Measurements from ENCODE around the gene WDR93.

WDR93 gene

GRCh38 chr15:89652666-89653065, 37.9 kb upstream of the WDR93 start:
- Histone ChIP-seq H3K9ac (ENCODE audit: low read depth, low read length) (no peak overlapping the region), H3K4me3 (ENCODE audit: low read length) (no peak overlapping the region), H3K9me3 (replicated peaks; ENCODE audit: low read length) (no peaks in the 10 kb centered on the region), H3K36me3 (ENCODE audit: insufficient read depth, low read length) (peaks cover 17% of the 10 kb centered on the region), H3K4me2 (ENCODE audit: low read length) (no peak overlapping the region), H3K4me1 (ENCODE audit: control insufficient read depth, insufficient read depth, low read length) (peaks cover 22% of the 10 kb centered on the region), H3K27me3 (ENCODE audit: control insufficient read depth, insufficient read depth, low read length) (no peaks in the 10 kb centered on the region)

DNA sequence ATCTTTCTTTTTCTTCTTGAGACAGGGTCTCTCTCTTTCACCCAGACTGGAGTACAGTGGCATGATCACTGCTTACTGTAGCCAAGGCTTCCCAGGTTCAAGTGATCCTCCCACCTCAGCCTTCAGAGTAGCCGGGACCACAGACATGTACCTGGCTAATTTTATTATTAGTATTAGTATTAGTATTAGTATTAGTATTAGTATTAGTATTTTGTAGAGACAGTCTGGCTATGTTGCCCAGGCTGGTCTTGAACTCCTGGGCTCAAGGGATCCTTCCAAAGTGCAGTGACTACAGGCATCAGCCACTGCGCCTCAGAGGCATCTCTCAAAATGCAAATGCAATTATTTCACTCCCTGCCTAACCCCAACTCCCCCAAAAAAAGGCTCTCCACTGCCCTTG, 37.0 kb upstream of the WDR93 start:
- H3K4me2 ChIP-seq (ENCODE audit: low read length): no peak overlapping the region
- H3K27me3 ChIP-seq (ENCODE audit: control insufficient read depth, insufficient read depth, low read length): no peaks in the 10 kb centered on the region
- H3K4me3 ChIP-seq (ENCODE audit: low read length): no peak overlapping the region
- H3K9ac ChIP-seq (ENCODE audit: low read depth, low read length): no peak overlapping the region
- no peaks in the 10 kb centered on the region for H3K9me3 ChIP-seq (replicated peaks; ENCODE audit: low read length)
- H3K36me3 ChIP-seq (ENCODE audit: insufficient read depth, low read length): peaks cover 14% of the 10 kb centered on the region
- H3K4me1 ChIP-seq (ENCODE audit: control insufficient read depth, insufficient read depth, low read length): peaks cover 22% of the 10 kb centered on the region

GRCh38 chr15:89654301-89654761, 36.3 kb upstream of the WDR93 start:
- Histone ChIP-seq H3K36me3 (ENCODE audit: insufficient read depth, low read length) (peaks cover 12% of the 10 kb centered on the region), H3K9me3 (replicated peaks; ENCODE audit: low read length) (no peaks in the 10 kb centered on the region), H3K9ac (ENCODE audit: low read depth, low read length) (peak overlapping the region; percentile 91), H3K27me3 (ENCODE audit: control insufficient read depth, insufficient read depth, low read length) (no peaks in the 10 kb centered on the region), H3K4me3 (ENCODE audit: low read length) (peak overlapping the region; percentile 78), H3K4me2 (ENCODE audit: low read length) (peak overlapping the region; percentile 92), H3K4me1 (ENCODE audit: control insufficient read depth, insufficient read depth, low read length) (peaks cover 22% of the 10 kb centered on the region)

DNA sequence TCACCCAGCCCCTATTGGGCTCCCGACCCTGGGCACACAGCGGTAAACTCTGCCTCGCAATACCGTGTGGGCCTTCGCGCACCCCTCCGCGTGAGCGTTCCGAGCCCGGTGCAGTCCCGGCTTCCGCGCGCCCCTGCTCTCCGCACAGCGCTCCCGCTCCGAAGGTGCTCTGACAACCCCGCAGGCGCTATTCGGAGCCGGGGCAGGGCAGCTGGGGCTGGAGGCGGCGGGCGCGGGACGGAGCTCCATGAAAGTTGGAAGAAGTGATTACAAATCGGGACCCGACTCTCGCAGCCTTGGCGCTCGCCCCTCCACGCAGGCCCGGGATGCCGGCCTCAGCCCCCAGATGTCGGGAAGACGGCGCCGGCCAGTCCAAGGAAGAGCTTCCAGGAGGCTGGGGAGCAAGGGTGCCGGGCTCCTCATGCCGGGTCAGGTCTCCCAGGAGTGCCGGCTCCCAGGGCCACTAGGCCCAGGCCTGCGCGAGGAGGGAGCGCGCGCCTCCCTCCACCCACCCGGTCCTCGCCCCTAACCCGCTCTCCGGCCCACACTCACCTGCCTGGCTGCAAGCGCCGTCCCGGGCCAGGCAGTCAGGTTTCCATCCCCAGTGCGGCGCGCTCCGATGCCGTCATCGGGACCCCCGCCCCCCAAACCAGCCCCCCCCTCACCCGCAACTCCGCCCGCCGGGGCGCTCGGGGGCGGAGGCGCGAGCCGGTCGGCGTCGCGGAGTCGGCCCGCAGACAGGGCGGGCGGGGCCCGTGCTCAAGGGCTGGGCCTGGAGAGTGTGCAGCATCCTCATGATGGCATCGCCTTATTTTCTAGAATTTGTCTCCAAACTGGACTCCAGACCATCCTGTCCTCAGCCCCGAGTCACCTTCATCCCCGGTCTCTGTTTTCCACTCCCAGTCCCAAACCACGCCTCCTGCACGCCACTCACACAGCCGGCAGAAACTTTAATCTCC, 35.5 kb upstream of the WDR93 start, which contains the start of gene KIF7:
TSS of gene KIF7 (minus strand) at position 621 of the 959 bp plus-strand sequence. CDS start 2,537 bp downstream, outside the sequence.
- H3K9ac ChIP-seq (ENCODE audit: low read depth, low read length): peak within 1 kb of the TSS; percentile 91
- peaks cover 6% of the 10 kb centered on the region for H3K36me3 ChIP-seq (ENCODE audit: insufficient read depth, low read length)
- no peaks in the 10 kb centered on the region for H3K27me3 ChIP-seq (ENCODE audit: control insufficient read depth, insufficient read depth, low read length)
- H3K4me2 ChIP-seq (ENCODE audit: low read length): peak within 1 kb of the TSS; percentile 92
- H3K9me3 ChIP-seq (replicated peaks; ENCODE audit: low read length): no peaks in the 10 kb centered on the region
- H3K4me1 ChIP-seq (ENCODE audit: control insufficient read depth, insufficient read depth, low read length): peaks cover 22% of the 10 kb centered on the region
- peak within 1 kb of the TSS; percentile 78 for H3K4me3 ChIP-seq (ENCODE audit: low read length)

DNA sequence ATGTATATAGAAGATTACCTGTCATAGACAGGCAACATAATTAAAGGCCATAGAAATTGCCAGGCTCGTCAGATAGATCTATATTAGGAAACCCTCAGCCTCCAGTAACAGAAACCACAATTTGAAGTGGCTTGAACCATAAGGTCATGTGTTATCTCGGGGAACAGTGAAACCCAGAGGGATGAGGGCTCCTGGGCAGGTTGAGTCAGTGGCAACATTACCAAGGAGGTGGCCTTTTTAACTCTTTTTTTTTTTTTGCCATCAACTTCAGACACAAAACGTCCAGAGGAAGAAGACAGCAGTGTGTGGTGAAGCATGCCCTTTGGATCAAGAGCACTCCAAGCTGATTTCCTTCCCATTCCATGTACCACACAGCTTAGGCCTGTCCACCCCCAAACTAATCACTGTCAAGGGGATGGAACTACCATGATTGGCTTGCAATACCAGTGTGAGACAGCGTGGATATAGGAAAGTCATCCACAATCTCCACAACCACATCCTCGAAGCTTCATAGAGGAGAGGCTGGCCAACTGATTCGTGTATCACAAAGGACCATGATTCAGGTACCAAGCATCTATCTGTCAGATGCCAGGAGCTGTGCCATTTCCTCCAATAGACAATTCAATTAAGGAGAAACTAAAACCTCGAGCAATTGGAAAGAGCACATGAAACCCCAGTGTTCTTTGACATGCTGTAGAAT, 34.3 kb upstream of the WDR93 start:
- Histone ChIP-seq H3K4me2 (ENCODE audit: low read length) (no peak overlapping the region), H3K9me3 (replicated peaks; ENCODE audit: low read length) (no peaks in the 10 kb centered on the region), H3K9ac (ENCODE audit: low read depth, low read length) (no peak overlapping the region), H3K36me3 (ENCODE audit: insufficient read depth, low read length) (peaks cover 5% of the 10 kb centered on the region), H3K4me1 (ENCODE audit: control insufficient read depth, insufficient read depth, low read length) (peaks cover 22% of the 10 kb centered on the region), H3K4me3 (ENCODE audit: low read length) (no peak overlapping the region), H3K27me3 (ENCODE audit: control insufficient read depth, insufficient read depth, low read length) (no peaks in the 10 kb centered on the region)

GRCh38 chr15:89657686-89658200, 32.9 kb upstream of the WDR93 start:
- H3K9me3 ChIP-seq (replicated peaks; ENCODE audit: low read length): no peaks in the 10 kb centered on the region
- H3K36me3 ChIP-seq (ENCODE audit: insufficient read depth, low read length): no peaks in the 10 kb centered on the region
- H3K4me3 ChIP-seq (ENCODE audit: low read length): no peak overlapping the region
- no peaks in the 10 kb centered on the region for H3K27me3 ChIP-seq (ENCODE audit: control insufficient read depth, insufficient read depth, low read length)
- H3K4me2 ChIP-seq (ENCODE audit: low read length): no peak overlapping the region
- peaks cover 30% of the 10 kb centered on the region for H3K4me1 ChIP-seq (ENCODE audit: control insufficient read depth, insufficient read depth, low read length)
- H3K9ac ChIP-seq (ENCODE audit: low read depth, low read length): no peak overlapping the region

DNA sequence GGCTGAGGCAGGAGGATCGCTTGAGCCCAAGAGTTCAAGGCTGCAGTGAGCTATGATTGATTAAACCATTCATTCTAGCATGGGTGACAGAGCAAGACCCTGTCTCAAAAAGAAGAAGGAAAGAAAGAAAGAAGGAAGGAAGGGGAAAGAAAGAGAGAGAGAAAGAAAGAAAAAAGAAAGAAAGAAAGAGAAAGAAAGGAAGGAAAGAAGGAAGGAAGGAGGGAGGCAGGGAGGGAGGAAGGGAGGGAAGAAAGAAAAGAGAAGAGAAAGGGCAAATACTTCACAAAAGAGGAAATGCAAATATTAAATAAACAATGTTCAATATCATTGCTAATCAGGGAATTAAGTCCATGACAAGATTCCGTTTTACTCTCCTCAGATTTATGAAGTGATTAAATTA, 31.3 kb upstream of the WDR93 start:
- no peak overlapping the region for H3K9ac ChIP-seq (ENCODE audit: low read depth, low read length)
- H3K9me3 ChIP-seq (replicated peaks; ENCODE audit: low read length): no peaks in the 10 kb centered on the region
- H3K36me3 ChIP-seq (ENCODE audit: insufficient read depth, low read length): no peaks in the 10 kb centered on the region
- no peak overlapping the region for H3K4me2 ChIP-seq (ENCODE audit: low read length)
- H3K4me3 ChIP-seq (ENCODE audit: low read length): no peak overlapping the region
- peaks cover 31% of the 10 kb centered on the region for H3K4me1 ChIP-seq (ENCODE audit: control insufficient read depth, insufficient read depth, low read length)
- H3K27me3 ChIP-seq (ENCODE audit: control insufficient read depth, insufficient read depth, low read length): no peaks in the 10 kb centered on the region

DNA sequence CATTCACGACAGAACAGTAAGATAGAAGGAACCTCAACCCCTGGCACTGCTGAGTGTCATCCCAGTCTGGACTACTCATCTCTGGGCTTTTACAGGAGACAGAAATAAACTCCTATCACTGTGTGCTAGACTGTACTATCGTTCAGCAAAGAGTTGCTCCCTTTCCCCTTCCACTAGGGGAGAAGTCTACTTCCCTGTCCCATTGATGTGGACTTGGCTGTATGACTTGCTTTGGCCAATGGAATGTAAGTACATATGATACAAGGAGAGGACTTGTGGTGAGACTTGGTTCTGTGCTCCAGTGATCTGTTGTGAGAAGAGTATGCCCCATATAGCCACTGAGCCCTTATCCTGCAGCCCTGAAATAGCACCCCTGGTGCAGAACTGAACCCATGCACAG, 30.1 kb upstream of the WDR93 start:
- Histone ChIP-seq H3K27me3 (ENCODE audit: control insufficient read depth, insufficient read depth, low read length) (no peaks in the 10 kb centered on the region), H3K4me2 (ENCODE audit: low read length) (no peak overlapping the region), H3K4me3 (ENCODE audit: low read length) (no peak overlapping the region), H3K4me1 (ENCODE audit: control insufficient read depth, insufficient read depth, low read length) (peaks cover 37% of the 10 kb centered on the region), H3K9me3 (replicated peaks; ENCODE audit: low read length) (no peaks in the 10 kb centered on the region), H3K9ac (ENCODE audit: low read depth, low read length) (no peak overlapping the region), H3K36me3 (ENCODE audit: insufficient read depth, low read length) (no peaks in the 10 kb centered on the region)

GRCh38 chr15:89662893-89663626, 27.6 kb upstream of the WDR93 start:
- H3K4me1 ChIP-seq (ENCODE audit: control insufficient read depth, insufficient read depth, low read length): peaks cover 31% of the 10 kb centered on the region
- H3K4me2 ChIP-seq (ENCODE audit: low read length): peak overlapping the region; percentile 79
- peak overlapping the region; percentile 48 for H3K4me3 ChIP-seq (ENCODE audit: low read length)
- no peaks in the 10 kb centered on the region for H3K27me3 ChIP-seq (ENCODE audit: control insufficient read depth, insufficient read depth, low read length)
- no peaks in the 10 kb centered on the region for H3K36me3 ChIP-seq (ENCODE audit: insufficient read depth, low read length)
- H3K9me3 ChIP-seq (replicated peaks; ENCODE audit: low read length): no peaks in the 10 kb centered on the region
- H3K9ac ChIP-seq (ENCODE audit: low read depth, low read length): peak overlapping the region; percentile 85

- Histone ChIP-seq H3K27me3 (ENCODE audit: control insufficient read depth, insufficient read depth, low read length) (no peaks in the 10 kb centered on the region), H3K36me3 (ENCODE audit: insufficient read depth, low read length) (no peaks in the 10 kb centered on the region), H3K4me3 (ENCODE audit: low read length) (peak overlapping the region; percentile 66), H3K9ac (ENCODE audit: low read depth, low read length) (peak overlapping the region; percentile 79), H3K4me2 (ENCODE audit: low read length) (peak overlapping the region; percentile 81), H3K9me3 (replicated peaks; ENCODE audit: low read length) (no peaks in the 10 kb centered on the region), H3K4me1 (ENCODE audit: control insufficient read depth, insufficient read depth, low read length) (peaks cover 31% of the 10 kb centered on the region)
These were observed 25.9 kb upstream of the WDR93 start for GRCh38 chr15:89664441-89665350.

All from skeletal muscle satellite cell (primary cell).